NOMO-1 treated with DMSO at 0.1 percent for 48 hours (cell line): Measurements from ENCODE around the gene TBCD.
A peak's percentile ranks its signal among the peaks of the same experiment; 100 is the strongest.
"Not testable (repeated sequence)": the region's sequence is repeated elsewhere in the genome, so short reads cannot be mapped to it uniquely, and the experiment has no call there.

ENCODE experiments used
- DNase-seq: peaks from one replicate; lab custom pipeline; 2025; ENCODE audit not compliant: unreplicated experiment; lab: John Stamatoyannopoulos, UW

Gene TBCD

GRCh38 chr17:82729479-82730260 lies 22.2 kb upstream of the TBCD start:
- no peak for DNase-seq

DNA sequence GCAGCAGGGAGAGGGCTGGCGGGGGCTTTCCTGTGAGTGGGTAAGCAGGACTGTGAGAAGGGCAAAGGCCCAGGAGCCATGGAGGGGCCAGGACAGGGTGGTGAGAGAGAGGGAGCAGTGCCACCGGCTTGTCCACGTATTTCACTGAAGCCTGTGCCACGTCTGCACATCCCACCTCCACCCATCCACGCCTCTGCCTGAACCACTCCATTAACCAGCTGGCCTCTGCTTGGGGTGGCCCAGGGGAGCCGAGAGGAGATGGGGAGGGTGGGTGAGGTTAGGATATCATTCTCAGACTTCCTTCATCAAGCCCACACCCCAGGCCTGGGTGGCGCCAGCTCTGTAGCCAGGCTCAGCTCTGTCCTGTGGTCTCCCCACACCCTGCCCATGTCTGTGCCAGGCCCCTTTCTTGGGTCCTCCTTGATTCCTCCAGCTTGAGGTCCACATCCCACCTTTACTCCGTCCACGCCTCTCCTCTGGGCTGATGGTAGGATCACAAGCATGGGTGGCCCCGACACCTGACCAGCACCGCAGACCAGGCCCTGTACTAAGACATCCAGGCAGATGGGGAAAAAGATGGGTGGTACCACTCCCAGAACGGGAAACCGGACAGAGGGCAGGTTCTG lies 19.6 kb upstream of the TBCD start:
- no peak for DNase-seq

DNA sequence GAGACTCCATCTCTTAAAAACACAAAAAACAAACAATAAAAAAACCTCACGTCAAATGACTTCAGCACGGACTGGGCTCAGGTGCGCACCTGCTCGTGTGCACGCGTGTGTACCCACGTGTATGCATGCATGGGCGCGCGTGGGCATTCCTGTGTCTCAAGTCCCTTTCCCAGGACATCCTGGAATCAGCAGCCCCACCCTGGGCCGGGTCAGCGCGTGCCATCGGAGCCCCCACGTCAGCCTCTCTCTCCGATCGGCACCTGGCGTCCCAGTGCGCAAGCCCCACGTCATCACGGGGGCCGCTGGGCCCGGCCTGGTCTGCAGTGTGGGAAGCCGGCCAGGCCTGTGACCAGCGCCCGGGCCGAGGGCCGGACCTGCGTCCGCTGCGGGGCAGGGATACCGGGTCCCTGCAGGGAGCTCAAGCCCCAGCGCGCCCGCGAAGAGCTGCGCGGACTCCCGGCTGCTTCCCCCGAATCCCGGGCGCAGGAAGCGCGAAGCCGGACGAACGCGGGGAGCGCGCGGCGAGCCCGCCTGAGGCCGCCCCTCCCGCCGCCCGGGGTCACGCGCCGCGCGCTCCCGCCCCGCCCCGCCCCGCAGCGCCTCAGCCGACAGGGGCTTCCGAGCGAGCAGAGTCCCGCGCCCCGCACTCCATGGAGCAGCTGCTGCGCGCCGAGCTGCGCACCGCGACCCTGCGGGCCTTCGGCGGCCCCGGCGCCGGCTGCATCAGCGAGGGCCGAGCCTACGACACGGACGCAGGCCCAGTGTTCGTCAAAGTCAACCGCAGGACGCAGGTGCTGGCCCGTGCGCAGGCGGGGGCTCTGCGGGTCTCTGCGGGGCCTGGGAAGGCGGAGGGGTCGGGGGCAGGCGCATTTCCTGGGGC lies 16.6 kb upstream of the TBCD start, which contains the start of gene FN3K:
FN3K (plus strand) TSS at position 629 of the 880 bp plus-strand sequence; CDS start at position 651, 22 bp downstream.
- peak; percentile 36 for DNase-seq

- no peak for DNase-seq
These were observed 15.2 kb upstream of the TBCD start for GRCh38 chr17:82736511-82737185.

GRCh38 chr17:82737967-82738877 lies 13.6 kb upstream of the TBCD start:
- no peak for DNase-seq

- no peak for DNase-seq
These were observed 10.7 kb upstream of the TBCD start for GRCh38 chr17:82740906-82741759.

GRCh38 chr17:82743344-82744219 lies 8.3 kb upstream of the TBCD start:
- DNase-seq, result no peak

DNA sequence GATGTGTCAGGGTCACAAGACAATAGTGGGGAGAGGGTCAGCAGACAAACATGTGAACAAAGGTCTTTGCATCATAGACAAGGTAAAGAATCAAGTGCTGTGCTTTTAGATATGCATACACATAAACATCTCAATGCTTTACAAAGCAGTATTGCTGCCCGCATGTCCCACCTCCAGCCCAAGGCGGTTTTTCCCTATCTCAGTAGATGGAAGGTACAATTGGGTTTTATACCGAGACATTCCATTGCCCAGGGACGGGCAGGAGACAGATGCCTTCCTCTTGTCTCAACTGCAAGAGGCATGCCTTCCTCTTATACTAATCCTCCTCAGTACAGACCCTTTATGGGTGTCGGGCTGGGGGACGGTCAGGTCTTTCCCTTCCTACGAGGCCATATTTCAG lies 7.1 kb upstream of the TBCD start:
- not testable (repeated sequence) for DNase-seq

GRCh38 chr17:82745524-82745923 lies 6.3 kb upstream of the TBCD start:
- no peak for DNase-seq

GRCh38 chr17:82748756-82749155 lies 3.1 kb upstream of the TBCD start:
- no peak for DNase-seq

GRCh38 chr17:82750241-82750908 lies 1.5 kb upstream of the TBCD start:
- no peak for DNase-seq

DNA sequence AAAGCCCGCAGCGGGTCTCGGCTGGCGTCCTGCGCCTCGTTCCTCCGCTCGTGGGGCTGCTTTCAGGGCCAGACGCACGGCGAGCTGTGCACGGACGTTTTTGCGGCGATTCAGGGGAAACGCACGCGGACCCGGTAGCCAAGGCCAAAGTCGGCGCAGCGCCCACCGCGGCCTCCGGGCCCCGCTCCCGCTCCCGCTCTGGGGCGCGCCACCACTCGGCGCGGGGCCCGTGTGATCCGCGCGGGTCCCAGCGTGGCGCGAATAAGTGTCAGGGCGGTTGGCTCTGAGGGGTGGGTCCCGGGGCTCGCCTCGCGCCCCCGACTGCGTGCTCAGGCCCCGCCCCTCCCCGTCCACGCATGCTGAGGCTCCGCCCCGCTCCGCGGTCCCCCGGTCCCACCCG lies 694 bp upstream of the TBCD start:
- DNase-seq, result no peak

DNA sequence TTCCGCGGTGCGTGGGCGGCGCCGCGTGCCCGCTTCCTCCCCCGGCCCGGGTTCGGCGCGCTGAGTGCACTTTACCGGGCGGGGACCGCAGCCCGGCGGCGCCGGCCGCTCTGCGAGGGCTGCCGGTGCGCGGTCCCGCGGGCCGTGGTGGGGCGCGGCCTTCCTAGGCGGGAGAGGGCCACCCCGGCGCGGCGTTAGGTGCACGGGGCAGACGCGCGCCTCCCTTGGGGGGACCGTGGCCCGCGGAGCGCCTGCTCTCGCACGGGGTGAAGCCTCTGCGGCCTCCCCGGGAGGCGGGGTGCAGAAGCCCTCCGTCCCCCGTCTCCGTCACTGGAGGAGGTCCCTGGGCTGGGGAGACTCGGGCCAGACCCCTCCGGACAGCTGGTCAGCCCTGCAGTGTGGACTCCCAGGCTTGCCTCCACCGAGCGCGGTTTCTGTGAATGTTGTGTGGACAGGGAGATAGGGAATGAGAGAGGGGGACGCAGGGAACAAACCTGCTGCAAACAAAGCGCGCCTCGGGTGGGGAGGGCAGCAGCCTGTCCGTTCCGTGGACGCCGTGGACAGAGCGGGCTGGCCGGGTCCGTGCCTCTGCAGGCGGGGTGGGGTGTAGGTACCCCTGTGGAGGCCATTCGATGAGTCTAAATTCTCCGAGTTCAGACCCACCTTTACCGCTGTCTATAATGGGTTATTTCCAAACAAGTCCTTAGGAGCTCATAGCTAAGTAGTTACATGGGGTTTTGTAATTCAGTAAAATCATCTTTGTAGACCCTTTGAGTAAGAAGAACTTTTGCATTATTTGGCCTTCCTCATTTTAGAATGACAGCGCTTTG lies 721 bp downstream of the TBCD start:
- DNase-seq, result no peak

- DNase-seq, result no peak
These were observed 1.3 kb downstream of the TBCD start for GRCh38 chr17:82753201-82753464.

GRCh38 chr17:82754297-82755208 lies 2.7 kb downstream of the TBCD start:
- DNase-seq, result peak; percentile 34

DNA sequence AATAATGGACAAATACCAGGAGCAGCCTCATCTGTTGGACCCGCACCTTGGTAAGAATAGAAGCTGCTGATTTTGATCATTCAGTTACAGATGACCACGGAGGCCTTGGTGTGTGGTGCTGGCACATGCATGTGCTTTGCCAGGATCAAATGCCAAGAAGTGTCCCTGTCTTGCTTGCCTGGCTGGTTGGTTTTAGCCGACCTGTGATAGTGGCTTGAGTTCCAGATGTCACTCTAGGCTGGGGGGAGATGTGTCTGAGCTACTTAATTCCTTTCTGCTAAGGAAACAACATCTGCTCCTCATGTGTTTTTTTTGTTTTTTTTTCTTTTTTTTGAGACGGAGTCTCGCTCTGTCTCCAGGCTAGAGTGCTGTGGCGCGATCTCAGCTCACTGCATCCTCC lies 4.3 kb downstream of the TBCD start:
- no peak for DNase-seq
